H1 (cell line): ENCODE results near the gene NDC1. TPM values are rescaled to one million over a fixed set of nuclear protein-coding genes. Genes with fewer than 3 reads are reported as not detected.

Source experiments
- CTCF ChIA-PET: fragments of 300-600 bp; sonication (Branson Sonifier 250); formaldehyde crosslinking; loops from one replicate; lab custom pipeline; 2021; ENCODE audit not compliant: partially characterized antibody; lab: Charles Lee
- POLR2A ChIA-PET: fragments of 300-600 bp; sonication (Branson Sonifier 250); formaldehyde crosslinking; loops from one replicate; lab custom pipeline; 2021; ENCODE audit warnings: inconsistent platforms; ENCODE audit not compliant: partially characterized antibody; lab: Charles Lee
- DNase-seq, 2 experiments: peaks; one replicate each; pipeline versions ENCODE4 v3.0.0 to v3.0.0-alpha.2; 2010 to 2022; ENCODE audit warnings: low spot score in 2 of 2, low read depth in 1 of 2, mixed read lengths in 1 of 2
- FAIRE-seq: peaks from 2 replicates; lab custom pipeline; 2011; peaks lifted over from hg19 to GRCh38; lab: Jason Lieb, UNC
- H2AFZ ChIP-seq: 2 replicates; pipeline ENCODE4 v1.8.1; 2012; ENCODE audit warnings: low read length, inconsistent platforms
- H2AK5ac ChIP-seq: 2 replicates; pipeline ENCODE4 v1.6.1; 2013; ENCODE audit warnings: low read depth, low read length
- H2BK120ac ChIP-seq: replicated peaks from 2 replicates; pipeline ENCODE3; 2013; ENCODE audit warnings: low read depth, low read length, inconsistent platforms
- H2BK12ac ChIP-seq: 2 replicates; pipeline ENCODE4 v1.6.1; 2013; ENCODE audit warnings: low read depth, low read length
- H2BK15ac ChIP-seq: 2 replicates; pipeline ENCODE4 v1.6.1; 2013; ENCODE audit warnings: low read length
- H2BK20ac ChIP-seq: 2 replicates; pipeline ENCODE4 v1.6.1; 2013; ENCODE audit warnings: low read length
- H2BK5ac ChIP-seq: 2 replicates; pipeline ENCODE4 v1.6.1; 2013; ENCODE audit warnings: low read depth, low read length
- H3K14ac ChIP-seq: 2 replicates; pipeline ENCODE4 v1.6.1; 2013; ENCODE audit warnings: inconsistent platforms; ENCODE audit not compliant: insufficient read length
- H3K18ac ChIP-seq: 2 replicates; pipeline ENCODE4 v1.6.1; 2013; ENCODE audit warnings: low read length; ENCODE audit errors: extremely low read depth
- H3K23ac ChIP-seq: 2 replicates; pipeline ENCODE4 v1.6.1; 2013; ENCODE audit warnings: inconsistent platforms; ENCODE audit not compliant: insufficient read length
- H3K23me2 ChIP-seq: 2 replicates; pipeline ENCODE4 v1.6.1; 2013; ENCODE audit warnings: low read depth, low read length
- H3K27ac ChIP-seq: 2 replicates; pipeline ENCODE4 v1.6.1; 2011; ENCODE audit warnings: low read depth, low read length, inconsistent platforms
- H3K27me3 ChIP-seq, 4 experiments: replicated peaks in 1 of 4; 1 replicate in 1 of 4; 2 replicates in 3 of 4; pipeline versions ENCODE4 v1.6.1 to v1.8.1; 2011 to 2013; ENCODE audit warnings: low read length in 3 of 4, mild to moderate bottlenecking in 3 of 4, inconsistent platforms in 2 of 4, mixed read lengths in 2 of 4, moderate library complexity in 1 of 4; ENCODE audit not compliant: control insufficient read depth in 3 of 4, insufficient read depth in 3 of 4; ENCODE audit errors: extremely low read depth in 1 of 4
- H3K36me3 ChIP-seq, 4 experiments: 2 replicates each; pipeline versions ENCODE4 v1.6.1 to v1.8.1; 2011 to 2013; ENCODE audit warnings: mild to moderate bottlenecking in 4 of 4, low read length in 3 of 4, moderate library complexity in 2 of 4, control low read depth in 1 of 4, inconsistent platforms in 1 of 4; ENCODE audit not compliant: insufficient read depth in 4 of 4, control insufficient read depth in 2 of 4
- H3K4ac ChIP-seq: replicated peaks from 2 replicates; pipeline ENCODE3; 2013; ENCODE audit warnings: low read length, low read depth, mixed read lengths, inconsistent platforms; ENCODE audit not compliant: insufficient read length
- H3K4me1 ChIP-seq, 4 experiments: replicated peaks in 1 of 4; 1 replicate in 1 of 4; 2 replicates in 3 of 4; pipeline versions ENCODE4 v1.6.1 to v1.8.1; 2011 to 2013; ENCODE audit warnings: low read length in 3 of 4, inconsistent platforms in 2 of 4, mixed read lengths in 1 of 4; ENCODE audit not compliant: insufficient read depth in 4 of 4, control insufficient read depth in 3 of 4
- H3K4me2 ChIP-seq, 2 experiments: 2 replicates each; pipeline versions ENCODE4 v1.6.1 to v1.8.1; 2011 to 2013; ENCODE audit warnings: low read depth in 2 of 2, low read length in 2 of 2, control low read depth in 1 of 2, inconsistent platforms in 1 of 2, mild to moderate bottlenecking in 1 of 2; ENCODE audit not compliant: insufficient read depth in 1 of 2
- H3K4me3 ChIP-seq, 4 experiments: fragments of 200-600, 300-600 bp in 1 of 4; sonication (generic), shearing (Covaris generic), sonication (Bioruptor Twin) in 1 of 4; 2 replicates each; pipeline versions ENCODE4 v1.5.1 to v1.8.1; 2011 to 2016; ENCODE audit warnings: low read length in 4 of 4, low read depth in 3 of 4, control low read depth in 2 of 4, inconsistent platforms in 2 of 4, mild to moderate bottlenecking in 2 of 4, mixed read lengths in 1 of 4, moderate library complexity in 1 of 4; ENCODE audit not compliant: insufficient read depth in 2 of 4; ENCODE audit errors: extremely low read depth in 1 of 4
- H3K56ac ChIP-seq: replicated peaks from 2 replicates; pipeline ENCODE3; 2013; ENCODE audit warnings: low read depth, mild to moderate bottlenecking, mixed read lengths, low read length, inconsistent platforms; ENCODE audit not compliant: insufficient read length
- H3K79me1 ChIP-seq: 2 replicates; pipeline ENCODE4 v1.6.1; 2013; ENCODE audit warnings: low read depth, low read length, control low read depth
- H3K79me2 ChIP-seq, 2 experiments: 2 replicates each; pipeline versions ENCODE4 v1.6.1 to v1.8.1; 2012 to 2013; ENCODE audit warnings: low read length in 2 of 2, mild to moderate bottlenecking in 2 of 2, inconsistent platforms in 1 of 2; ENCODE audit not compliant: insufficient read depth in 2 of 2, control insufficient read depth in 1 of 2
- H3K9ac ChIP-seq, 4 experiments: replicated peaks in 1 of 4; 1 replicate in 1 of 4; 2 replicates in 3 of 4; pipeline versions ENCODE4 v1.6.1 to v1.8.1; 2011 to 2013; ENCODE audit warnings: low read depth in 3 of 4, low read length in 3 of 4, control low read depth in 2 of 4, mild to moderate bottlenecking in 2 of 4, moderate library complexity in 2 of 4, inconsistent platforms in 1 of 4; ENCODE audit errors: extremely low read depth in 1 of 4
- H3K9me3 ChIP-seq, 2 experiments: 2 replicates each; pipeline versions ENCODE4 v1.6.1 to v1.8.1; 2012 to 2013; ENCODE audit warnings: mild to moderate bottlenecking in 2 of 2, moderate library complexity in 2 of 2, control low read depth in 1 of 2, inconsistent platforms in 1 of 2, low read depth in 1 of 2, low read length in 1 of 2, mixed read lengths in 1 of 2; ENCODE audit not compliant: insufficient read depth in 2 of 2
- H4K20me1 ChIP-seq, 2 experiments: replicated peaks in 1 of 2; 2 replicates each; pipeline versions ENCODE3 to v1.8.1; 2011 to 2013; ENCODE audit warnings: inconsistent platforms in 2 of 2, low read length in 2 of 2, mild to moderate bottlenecking in 1 of 2; ENCODE audit not compliant: insufficient read depth in 2 of 2, control insufficient read depth in 1 of 2
- H4K5ac ChIP-seq: 2 replicates; pipeline ENCODE4 v1.6.1; 2013; ENCODE audit warnings: low read length, low read depth, mixed read lengths, inconsistent platforms; ENCODE audit not compliant: insufficient read length
- H4K8ac ChIP-seq: 2 replicates; pipeline ENCODE4 v1.8.0; 2013; ENCODE audit warnings: mild to moderate bottlenecking, moderate library complexity, low read length, inconsistent platforms; ENCODE audit not compliant: insufficient read depth; ENCODE audit errors: extremely low read depth
- H4K91ac ChIP-seq: replicated peaks from 2 replicates; pipeline ENCODE3; 2013; ENCODE audit warnings: low read length, mixed read lengths, inconsistent platforms; ENCODE audit not compliant: insufficient read length
- EP300 ChIP-seq, 2 experiments: IDR thresholded peaks; 1 replicate in 1 of 2; 2 replicates in 1 of 2; pipeline ENCODE4 v1.6.1; 2011 to 2012; ENCODE audit warnings: low read depth in 2 of 2, low read length in 2 of 2, mild to moderate bottlenecking in 2 of 2, borderline replicate concordance in 1 of 2, inconsistent platforms in 1 of 2, moderate library complexity in 1 of 2
- KDM1A ChIP-seq: fragments of 200-600, 300-600 bp; sonication (generic); IDR thresholded peaks from 2 replicates; pipeline ENCODE4 v1.7.1; 2016; ENCODE audit warnings: mild to moderate bottlenecking, low read length, borderline replicate concordance
- RAD21 ChIP-seq, 2 experiments: IDR thresholded peaks in 1 of 2; conservative IDR thresholded peaks in 1 of 2; 2 replicates each; pipeline ENCODE4 v1.6.1; 2011; ENCODE audit warnings: low read depth in 2 of 2, low read length in 2 of 2, improper control_type of control experiment in 1 of 2, inconsistent platforms in 1 of 2, mild to moderate bottlenecking in 1 of 2, moderate library complexity in 1 of 2
- ZNF274 ChIP-seq: IDR thresholded peaks from 2 replicates; pipeline ENCODE4 v1.7.0; 2012; ENCODE audit warnings: low read length, borderline replicate concordance; ENCODE audit errors: extremely low read depth
- WGBS, 2 experiments: shearing (Covaris generic) in 1 of 2; methylation state at CpG; one replicate each; pipeline versions ENCODE4 v1.1.6 to v1.1.7; 2013 to 2015; ENCODE audit warnings: low lambda C conversion rate in 2 of 2, mixed read lengths in 2 of 2, inconsistent platforms in 1 of 2, low coverage in 1 of 2, missing lambda C conversion rate in 1 of 2; ENCODE audit not compliant: insufficient replicate concordance in 2 of 2, insufficient coverage in 1 of 2, insufficient read length in 1 of 2; ENCODE audit errors: extremely low coverage in 1 of 2, missing lambda C conversion rate in 1 of 2; 5-methylcytosine and 5-hydroxymethylcytosine counted together
- polyA plus RNA-seq, 7 experiments: library from polyadenylated mRNA; depleted of rRNA in 3 of 7; stranded (reverse) in 5 of 7; unstranded in 2 of 7; fragments of >200 nt in 5 of 7; fragments of 200-250 nt in 2 of 7; gene quantifications; 1 replicate in 5 of 7; 2 replicates in 1 of 7; 4 replicates in 1 of 7; pipeline versions ENCODE4 v1.2.1 to v1.2.3, GENCODE V29; 2011 to 2013; ENCODE audit warnings: missing spikeins in 2 of 7, mixed read lengths in 2 of 7
- total RNA-seq: library from RNA; stranded (reverse); fragmentation: NEBNext Ultra II Directional; extraction: Animal tissue kit (Norgen Biotek cat#: 25700); gene quantifications from 2 replicates; pipeline ENCODE4 v1.2.1, GENCODE V29; 2021

Gene NDC1
- total and polyA plus RNA-seq, 2 of the 8 experiments (the other 6 are each of a cell fraction or from before 2014, with no cell fraction given) = 62.9 to 66.1 TPM

DNA sequence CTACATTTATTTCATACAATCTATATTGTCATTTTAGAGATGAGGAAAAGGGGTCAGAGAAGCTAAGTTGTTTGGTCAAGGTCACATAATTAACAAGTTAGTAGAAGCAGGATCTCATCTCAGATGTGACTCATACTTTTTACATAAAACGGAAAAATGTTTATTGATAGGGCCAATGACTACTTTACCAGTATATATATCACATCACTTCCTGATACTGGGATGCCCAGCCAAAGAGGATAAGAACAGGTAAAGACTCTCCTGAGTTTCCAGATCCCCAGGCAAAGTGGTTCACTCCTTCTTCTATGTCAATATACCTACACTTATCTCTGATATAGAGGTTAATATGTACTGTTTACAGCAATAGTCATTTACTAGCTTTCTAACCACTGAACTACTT is 30.5 kb upstream of the NDC1 start:
- Histone ChIP-seq H3K4me3 (no peak overlapping the region), H4K91ac (no peak overlapping the region), H3K4me1 (no peaks in the 10 kb centered on the region), H2BK12ac (no peak overlapping the region), H3K18ac (no peak overlapping the region), H3K36me3 (peaks cover 9 to 24% (median 13%) of the 10 kb centered on the region in 4 experiments), H4K20me1 (peaks cover 0 to 2% of the 10 kb centered on the region in 2 experiments), H2BK15ac (no peak overlapping the region), H2AK5ac (no peak overlapping the region), H3K79me2 (no peaks in the 10 kb centered on the region), H3K56ac (no peak overlapping the region), H3K9me3 (no peaks in the 10 kb centered on the region), H3K4ac (no peak overlapping the region), H4K5ac (no peak overlapping the region), H3K14ac (no peak overlapping the region), H2AFZ (no peak overlapping the region), H2BK120ac (no peak overlapping the region), H3K23ac (no peak overlapping the region), H4K8ac (no peak overlapping the region), H2BK5ac (no peak overlapping the region), H2BK20ac (no peak overlapping the region), H3K27me3 (no peaks in the 10 kb centered on the region), H3K4me2 (no peak overlapping the region), H3K27ac (no peak overlapping the region), H3K9ac (no peak overlapping the region), H3K79me1 (no peaks in the 10 kb centered on the region), H3K23me2 (no peaks in the 10 kb centered on the region)
- ChIA-PET CTCF (interaction anchor here (1.5 to 10.4 kb wide), 5 partner anchors 8 to 91 kb away, joined by 3 to 84 read pairs (median 20); no protein-coding TSS in a partner anchor), POLR2A (no interaction called here)
- no peak for FAIRE-seq
- no peak for DNase-seq
- 96% methylated on average over 1 of the region's 1 CpG; no CpG with 5 or more reads in 1 of the 2 experiments for WGBS, 2 experiments
- TF ChIP-seq EP300 (IDR thresholded peaks at IDR 0.05; ENCODE audit: borderline replicate concordance in 1 of 2, low read depth in 2 of 2, low read length in 2 of 2) (no peak), ZNF274 (no peak), KDM1A (no peak), RAD21 (IDR thresholded peaks at IDR 0.05 in 1 of 2, conservative IDR thresholded peaks at IDR 0.05 in 1 of 2; ENCODE audit: low read depth in 2 of 2, low read length in 2 of 2) (no peak)
